ENCODE measurements around the gene CMTM2.

Gene CMTM2

GRCh38 chr16:66561381-66562080, 17.7 kb upstream of the CMTM2 start:
- Histone ChIP-seq H3K9me3 (ENCODE audit: severe bottlenecking) (no peaks in the 10 kb centered on the region), H3K4me3 (ENCODE audit: severe bottlenecking) (no peak overlapping the region), H3K36me3 (ENCODE audit: low read depth) (peaks cover 96% of the 10 kb centered on the region), H3K4me1 (ENCODE audit: insufficient read depth, poor library complexity, severe bottlenecking) (no peaks in the 10 kb centered on the region), H3K27me3 (ENCODE audit: insufficient read depth, poor library complexity, severe bottlenecking) (no peaks in the 10 kb centered on the region), H3K27ac (ENCODE audit: poor library complexity, severe bottlenecking) (no peak overlapping the region)
- ATAC-seq (ENCODE audit: low read depth): no peak
- TF ChIP-seq CTCF (IDR thresholded peaks at IDR 0.05; ENCODE audit: poor library complexity, severe bottlenecking): no peak
- no peak for DNase-seq (ENCODE audit: low spot score)

GRCh38 chr16:66562409-66562808, 16.9 kb upstream of the CMTM2 start:
- no peaks in the 10 kb centered on the region for H3K4me1 ChIP-seq (ENCODE audit: insufficient read depth, poor library complexity, severe bottlenecking)
- no peak overlapping the region for H3K27ac ChIP-seq (ENCODE audit: poor library complexity, severe bottlenecking)

GRCh38 chr16:66562986-66563385, 16.3 kb upstream of the CMTM2 start:
- no peaks in the 10 kb centered on the region for H3K4me1 ChIP-seq (ENCODE audit: insufficient read depth, poor library complexity, severe bottlenecking)
- no peaks in the 10 kb centered on the region for H3K9me3 ChIP-seq (ENCODE audit: severe bottlenecking)
- ATAC-seq (ENCODE audit: low read depth): no peak
- TF ChIP-seq CTCF (IDR thresholded peaks at IDR 0.05; ENCODE audit: poor library complexity, severe bottlenecking): no peak
- H3K27ac ChIP-seq (ENCODE audit: poor library complexity, severe bottlenecking): no peak overlapping the region
- DNase-seq (ENCODE audit: low spot score): no peak
- peaks cover 91% of the 10 kb centered on the region for H3K36me3 ChIP-seq (ENCODE audit: low read depth)
- no peaks in the 10 kb centered on the region for H3K27me3 ChIP-seq (ENCODE audit: insufficient read depth, poor library complexity, severe bottlenecking)
- H3K4me3 ChIP-seq (ENCODE audit: severe bottlenecking): no peak overlapping the region

More at GRCh38 chr16:66562409-66562808, 16.9 kb upstream of the CMTM2 start:
- Histone ChIP-seq H3K36me3 (ENCODE audit: low read depth) (peaks cover 91% of the 10 kb centered on the region), H3K4me3 (ENCODE audit: severe bottlenecking) (no peak overlapping the region), H3K27me3 (ENCODE audit: insufficient read depth, poor library complexity, severe bottlenecking) (no peaks in the 10 kb centered on the region), H3K9me3 (ENCODE audit: severe bottlenecking) (no peaks in the 10 kb centered on the region)
- DNase-seq (ENCODE audit: low spot score): no peak
- TF ChIP-seq CTCF (IDR thresholded peaks at IDR 0.05; ENCODE audit: poor library complexity, severe bottlenecking): peak; percentile 50
- no peak for ATAC-seq (ENCODE audit: low read depth)

- H3K36me3 ChIP-seq (ENCODE audit: low read depth): peaks cover 87% of the 10 kb centered on the region
- TF ChIP-seq CTCF (IDR thresholded peaks at IDR 0.05; ENCODE audit: poor library complexity, severe bottlenecking): no peak
- no peak overlapping the region for H3K27ac ChIP-seq (ENCODE audit: poor library complexity, severe bottlenecking)
- no peak for DNase-seq (ENCODE audit: low spot score)
- H3K4me3 ChIP-seq (ENCODE audit: severe bottlenecking): no peak overlapping the region
- H3K9me3 ChIP-seq (ENCODE audit: severe bottlenecking): no peaks in the 10 kb centered on the region
- ATAC-seq (ENCODE audit: low read depth): no peak
- peaks cover under 1% of the 10 kb centered on the region for H3K4me1 ChIP-seq (ENCODE audit: insufficient read depth, poor library complexity, severe bottlenecking)
- no peaks in the 10 kb centered on the region for H3K27me3 ChIP-seq (ENCODE audit: insufficient read depth, poor library complexity, severe bottlenecking)
Observed at GRCh38 chr16:66563574-66564334, 15.5 kb upstream of the CMTM2 start.
